Thoracic aorta (tissue), 2 donors: ENCODE results near the gene AFDN. TPM values are rescaled to one million over a fixed set of nuclear protein-coding genes. Genes with fewer than 3 reads are reported as not detected.

Experiments used
- ATAC-seq: fragments of 150-250 bp; one replicate; pipeline ENCODE4 v1.8.0; 2017; ENCODE audit warnings: low read depth; ENCODE audit not compliant: insufficient number of reproducible peaks, low FRiP score
- DNase-seq: peaks from one replicate; pipeline ENCODE4 v3.0.0-alpha.2; 2020; ENCODE audit warnings: low spot score
- H3K27ac ChIP-seq, 2 donors: fragments of 200-600 bp; sonication (generic); 1 replicate in 1 of 2; 2 replicates in 1 of 2; pipeline ENCODE4 v1.5.1; 2016; ENCODE audit warnings: mild to moderate bottlenecking in 2 of 2, moderate library complexity in 2 of 2
- H3K27me3 ChIP-seq: fragments of 200-600 bp; sonication (generic); replicated peaks from 2 replicates; pipeline ENCODE4 v1.6.0; 2016; ENCODE audit warnings: mild to moderate bottlenecking; ENCODE audit not compliant: insufficient read depth
- H3K36me3 ChIP-seq: fragments of 200-600 bp; sonication (generic); one replicate; pipeline ENCODE4 v1.5.1; 2016
- H3K4me1 ChIP-seq, 2 donors: fragments of 200-600 bp; sonication (generic); 1 replicate in 1 of 2; 2 replicates in 1 of 2; pipeline versions ENCODE4 v1.5.1 to v1.6.0; 2016; ENCODE audit warnings: low read depth in 2 of 2, mild to moderate bottlenecking in 1 of 2; ENCODE audit not compliant: control insufficient read depth in 1 of 2
- H3K4me3 ChIP-seq: fragments of 200-600 bp; sonication (generic); 2 replicates; pipeline ENCODE4 v1.5.1; 2016; ENCODE audit warnings: mild to moderate bottlenecking
- H3K9me3 ChIP-seq: fragments of 200-600 bp; sonication (generic); 2 replicates; pipeline ENCODE4 v1.5.1; 2016
- CTCF ChIP-seq: fragments of 200-600 bp; sonication (generic); IDR thresholded peaks from one replicate; pipeline ENCODE4 v1.5.1; 2019; ENCODE audit warnings: antibody characterized with exemption
- total RNA-seq, 2 donors: library from RNA; depleted of rRNA; stranded (reverse); fragments of >200 nt; gene quantifications; one replicate each; pipeline versions ENCODE4 v1.1.0 to v1.2.3, GENCODE V29; 2016

Gene AFDN
- total RNA-seq, 2 donors from 2014 or later = 70.5 to 79.5 TPM

- ATAC-seq (no peak), DNase-seq (no peak)
- Histone ChIP-seq H3K9me3 (no peaks in the 10 kb centered on the region), H3K27ac (no peak overlapping the region), H3K27me3 (no peaks in the 10 kb centered on the region), H3K36me3 (no peaks in the 10 kb centered on the region), H3K4me3 (no peak overlapping the region), H3K4me1 (peaks cover 9 to 29% of the 10 kb centered on the region in 2 donors)
- no peak for TF ChIP-seq CTCF
Observed at GRCh38 chr6:167861424-167861823, 34.7 kb downstream of the AFDN start.

GRCh38 chr6:167863897-167864296 lies 37.2 kb downstream of the AFDN start:
- H3K36me3 ChIP-seq = peaks cover 5% of the 10 kb centered on the region
- no peak for DNase-seq

GRCh38 chr6:167866642-167867041 lies 39.9 kb downstream of the AFDN start:
- no peak for ATAC-seq
- Histone ChIP-seq H3K36me3 (peaks cover 10% of the 10 kb centered on the region), H3K9me3 (no peaks in the 10 kb centered on the region), H3K4me3 (no peak overlapping the region), H3K4me1 (no peaks in the 10 kb centered on the region), H3K27me3 (no peaks in the 10 kb centered on the region), H3K27ac (no peak overlapping the region)
- DNase-seq = no peak
- TF ChIP-seq CTCF = no peak

More at GRCh38 chr6:167863897-167864296, 37.2 kb downstream of the AFDN start:
- no peak overlapping the region for H3K4me3 ChIP-seq
- no peak for TF ChIP-seq CTCF
- no peak for ATAC-seq
- H3K27me3 ChIP-seq = no peaks in the 10 kb centered on the region
- no peak overlapping the region for H3K27ac ChIP-seq
- peaks cover 0 to 10% of the 10 kb centered on the region in 2 donors for H3K4me1 ChIP-seq
- H3K9me3 ChIP-seq = no peaks in the 10 kb centered on the region

GRCh38 chr6:167870321-167870720 lies 43.6 kb downstream of the AFDN start:
- Histone ChIP-seq H3K9me3 (no peaks in the 10 kb centered on the region), H3K27me3 (no peaks in the 10 kb centered on the region), H3K4me1 (no peaks in the 10 kb centered on the region), H3K4me3 (no peak overlapping the region), H3K36me3 (peaks cover 13% of the 10 kb centered on the region), H3K27ac (no peak overlapping the region)
- no peak for TF ChIP-seq CTCF
- ATAC-seq (no peak), DNase-seq (no peak)

GRCh38 chr6:167872538-167873210 lies 46.0 kb downstream of the AFDN start:
- H3K27ac ChIP-seq = no peak overlapping the region
- no peak overlapping the region for H3K4me3 ChIP-seq
- no peaks in the 10 kb centered on the region for H3K4me1 ChIP-seq
- no peak for TF ChIP-seq CTCF
- H3K36me3 ChIP-seq = peaks cover 15% of the 10 kb centered on the region
- H3K9me3 ChIP-seq = no peaks in the 10 kb centered on the region
- ATAC-seq (no peak), DNase-seq (no peak)
- H3K27me3 ChIP-seq = no peaks in the 10 kb centered on the region
